Suprapubic skin (tissue), 4 donors: ENCODE measurements around the gene PRKCZ. TPM values are rescaled to one million over a fixed set of nuclear protein-coding genes. Genes with fewer than 3 reads are reported as not detected.

Experiments used
- DNase-seq, 2 donors: peaks; one replicate each; pipeline ENCODE4 v3.0.0-alpha.2; 2019; ENCODE audit warnings: low spot score in 2 of 2
- H3K27ac ChIP-seq: fragments of 200-600 bp; sonication (generic); one replicate; pipeline ENCODE4 v1.5.1; 2019
- H3K27me3 ChIP-seq: fragments of 200-600 bp; sonication (generic); one replicate; pipeline ENCODE4 v1.5.1; 2019
- H3K36me3 ChIP-seq: fragments of 200-600 bp; sonication (generic); one replicate; pipeline ENCODE4 v1.5.1; 2019
- H3K4me1 ChIP-seq: fragments of 200-600 bp; sonication (generic); one replicate; pipeline ENCODE4 v1.5.1; 2019
- H3K4me3 ChIP-seq: fragments of 200-600 bp; sonication (generic); one replicate; pipeline ENCODE4 v1.5.1; 2019; ENCODE audit warnings: mild to moderate bottlenecking
- H3K9me3 ChIP-seq: fragments of 200-600 bp; sonication (generic); one replicate; pipeline ENCODE4 v1.5.1; 2019
- EP300 ChIP-seq: sonication (generic); formaldehyde crosslinking; IDR thresholded peaks from one replicate; pipeline ENCODE4 v1.6.1; 2017; ENCODE audit warnings: antibody characterized with exemption
- POLR2A ChIP-seq, 2 donors: fragments of 450-650 bp; IDR thresholded peaks; one replicate each; pipeline ENCODE4 v1.6.1; 2017; ENCODE audit warnings: antibody characterized with exemption in 2 of 2, mild to moderate bottlenecking in 2 of 2, moderate library complexity in 2 of 2
- POLR2AphosphoS5 ChIP-seq, 3 donors: sonication (generic); formaldehyde crosslinking; IDR thresholded peaks; one replicate each; pipeline ENCODE4 v1.6.1; 2017; ENCODE audit warnings: antibody characterized with exemption in 3 of 3
- WGBS: methylation state at CpG from one replicate; pipeline ENCODE4 v1.1.5; 2018; 5-methylcytosine and 5-hydroxymethylcytosine counted together
- total RNA-seq, 4 donors: library from RNA; depleted of rRNA; stranded (reverse); fragments of >200 nt; gene quantifications; one replicate each; pipeline ENCODE4 v1.1.0, GENCODE V29; 2016
- TF ChIP-seq, protein P1 (sequence below), 2 donors: fragments of 200-600 bp in 1 of 2; fragments of 450-650 bp in 1 of 2; sonication (generic) in 1 of 2; IDR thresholded peaks; one replicate each; pipeline ENCODE4 v1.5.1; 2016 to 2019; ENCODE audit warnings: antibody characterized with exemption in 2 of 2, mild to moderate bottlenecking in 1 of 2, moderate library complexity in 1 of 2

Gene PRKCZ
- total RNA-seq, 4 donors from 2014 or later: 21.7 to 31.5 (median 25.4) TPM

GRCh38 chr1:2074396-2074795, 24.2 kb downstream of the PRKCZ start:
- TF ChIP-seq, protein P1, sequence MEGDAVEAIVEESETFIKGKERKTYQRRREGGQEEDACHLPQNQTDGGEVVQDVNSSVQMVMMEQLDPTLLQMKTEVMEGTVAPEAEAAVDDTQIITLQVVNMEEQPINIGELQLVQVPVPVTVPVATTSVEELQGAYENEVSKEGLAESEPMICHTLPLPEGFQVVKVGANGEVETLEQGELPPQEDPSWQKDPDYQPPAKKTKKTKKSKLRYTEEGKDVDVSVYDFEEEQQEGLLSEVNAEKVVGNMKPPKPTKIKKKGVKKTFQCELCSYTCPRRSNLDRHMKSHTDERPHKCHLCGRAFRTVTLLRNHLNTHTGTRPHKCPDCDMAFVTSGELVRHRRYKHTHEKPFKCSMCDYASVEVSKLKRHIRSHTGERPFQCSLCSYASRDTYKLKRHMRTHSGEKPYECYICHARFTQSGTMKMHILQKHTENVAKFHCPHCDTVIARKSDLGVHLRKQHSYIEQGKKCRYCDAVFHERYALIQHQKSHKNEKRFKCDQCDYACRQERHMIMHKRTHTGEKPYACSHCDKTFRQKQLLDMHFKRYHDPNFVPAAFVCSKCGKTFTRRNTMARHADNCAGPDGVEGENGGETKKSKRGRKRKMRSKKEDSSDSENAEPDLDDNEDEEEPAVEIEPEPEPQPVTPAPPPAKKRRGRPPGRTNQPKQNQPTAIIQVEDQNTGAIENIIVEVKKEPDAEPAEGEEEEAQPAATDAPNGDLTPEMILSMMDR (IDR thresholded peaks at IDR 0.05): no peak
- TF ChIP-seq POLR2AphosphoS5 (IDR thresholded peaks at IDR 0.05) (no peak), EP300 (no peak), POLR2A (IDR thresholded peaks at IDR 0.05) (no peak)

GRCh38 chr1:2074944-2075740, 24.9 kb downstream of the PRKCZ start:
- Histone ChIP-seq H3K4me1 (no peaks in the 10 kb centered on the region), H3K36me3 (no peaks in the 10 kb centered on the region), H3K4me3 (no peak overlapping the region), H3K9me3 (peaks cover 6% of the 10 kb centered on the region), H3K27me3 (peaks cover 39% of the 10 kb centered on the region), H3K27ac (no peak overlapping the region)
- TF ChIP-seq POLR2AphosphoS5 (IDR thresholded peaks at IDR 0.05): no peak
- TF ChIP-seq POLR2A (IDR thresholded peaks at IDR 0.05): no peak
- no peak for TF ChIP-seq EP300
- TF ChIP-seq, protein P1 (IDR thresholded peaks at IDR 0.05): no peak
- WGBS: 93% methylated on average over 13 of the region's 38 CpGs
- no peak for DNase-seq

More at GRCh38 chr1:2074396-2074795, 24.2 kb downstream of the PRKCZ start:
- DNase-seq: no peak
- Histone ChIP-seq H3K4me1 (no peaks in the 10 kb centered on the region), H3K4me3 (no peak overlapping the region), H3K27me3 (peaks cover 39% of the 10 kb centered on the region), H3K9me3 (peaks cover 6% of the 10 kb centered on the region), H3K27ac (no peak overlapping the region), H3K36me3 (no peaks in the 10 kb centered on the region)
- WGBS: 80% methylated on average over 18 of the region's 19 CpGs

DNA sequence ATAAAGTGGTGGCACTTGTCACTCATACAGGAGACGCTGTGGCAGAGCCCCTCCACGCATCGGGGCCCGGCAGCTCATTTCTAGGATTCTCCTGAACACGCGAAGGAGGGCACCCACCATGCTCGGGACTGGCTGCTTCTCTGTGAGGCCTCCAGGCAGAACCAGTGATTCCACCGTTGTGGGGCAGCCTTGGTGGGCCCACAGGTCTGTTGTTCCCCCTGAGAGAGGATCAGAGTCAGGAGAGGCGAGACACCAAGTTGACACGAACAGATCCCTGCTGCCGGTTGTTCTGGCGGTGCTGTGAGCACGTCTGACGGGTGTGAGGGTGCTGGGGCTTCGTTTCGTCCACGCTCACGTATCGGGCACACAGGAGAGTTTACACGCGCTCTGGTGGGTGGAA, 26.6 kb downstream of the PRKCZ start:
- H3K27me3 ChIP-seq: peaks cover 30% of the 10 kb centered on the region
- no peaks in the 10 kb centered on the region for H3K36me3 ChIP-seq
- H3K27ac ChIP-seq: no peak overlapping the region
- TF ChIP-seq, protein P1 (IDR thresholded peaks at IDR 0.05): no peak
- TF ChIP-seq POLR2AphosphoS5 (IDR thresholded peaks at IDR 0.05) (no peak), EP300 (no peak), POLR2A (IDR thresholded peaks at IDR 0.05) (no peak)
- H3K9me3 ChIP-seq: peaks cover 6% of the 10 kb centered on the region
- no peak overlapping the region for H3K4me3 ChIP-seq
- H3K4me1 ChIP-seq: no peaks in the 10 kb centered on the region
- WGBS: 93% methylated on average over 21 of the region's 21 CpGs
- DNase-seq: no peak

- DNase-seq: no peak
- WGBS: 95% methylated on average over 7 of the region's 7 CpGs
- Histone ChIP-seq H3K36me3 (no peaks in the 10 kb centered on the region), H3K27ac (no peak overlapping the region), H3K9me3 (peaks cover 6% of the 10 kb centered on the region), H3K4me3 (no peak overlapping the region), H3K4me1 (no peaks in the 10 kb centered on the region), H3K27me3 (peaks cover 18% of the 10 kb centered on the region)
- TF ChIP-seq, protein P1 (IDR thresholded peaks at IDR 0.05): no peak
- TF ChIP-seq POLR2AphosphoS5 (IDR thresholded peaks at IDR 0.05): no peak
- no peak for TF ChIP-seq EP300
- no peak for TF ChIP-seq POLR2A (IDR thresholded peaks at IDR 0.05)
Observed at GRCh38 chr1:2078170-2078569, 28.0 kb downstream of the PRKCZ start.

DNA sequence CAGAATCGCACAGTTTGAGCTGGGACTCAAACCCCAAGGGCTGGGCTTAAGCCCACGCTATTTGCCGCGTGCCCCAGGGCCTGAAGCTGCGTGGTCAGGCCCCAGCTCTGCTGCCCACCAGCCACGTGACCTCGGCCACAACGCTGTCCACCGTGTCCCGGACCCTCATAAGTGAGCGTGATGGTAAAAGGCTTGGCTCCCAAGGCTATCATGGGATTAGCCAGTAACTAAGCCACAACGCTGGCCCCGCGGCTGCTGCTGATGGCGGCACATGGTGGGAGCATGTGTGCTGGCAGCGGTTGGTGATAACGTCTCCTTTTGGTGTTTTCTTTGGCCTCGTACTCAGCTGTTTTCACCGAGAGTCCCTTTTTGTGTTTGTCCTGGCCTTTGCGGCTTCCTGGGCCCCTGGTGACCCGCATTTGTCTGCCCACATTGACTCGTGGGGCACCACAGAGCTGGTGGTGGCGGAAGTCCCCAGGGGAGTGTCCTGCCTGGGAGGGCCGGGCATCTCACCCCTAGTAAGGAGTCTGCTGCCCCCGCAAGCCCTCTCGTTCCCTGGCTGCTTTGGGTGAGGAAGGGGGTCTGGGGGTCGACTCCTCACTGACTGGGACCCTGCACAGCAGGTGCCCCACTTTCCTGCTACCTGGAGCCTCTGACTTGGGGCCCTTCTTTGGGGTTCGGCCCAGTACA, 29.3 kb downstream of the PRKCZ start:
- H3K4me1 ChIP-seq: no peaks in the 10 kb centered on the region
- no peak for DNase-seq
- peaks cover 14% of the 10 kb centered on the region for H3K27me3 ChIP-seq
- WGBS: 90% methylated on average over 24 of the region's 28 CpGs
- TF ChIP-seq POLR2A (IDR thresholded peaks at IDR 0.05) (no peak), POLR2AphosphoS5 (IDR thresholded peaks at IDR 0.05) (no peak)
- H3K9me3 ChIP-seq: peaks cover 6% of the 10 kb centered on the region
- no peak overlapping the region for H3K4me3 ChIP-seq
- no peak overlapping the region for H3K27ac ChIP-seq
- no peaks in the 10 kb centered on the region for H3K36me3 ChIP-seq
